ENCODE data around the gene AK8.

AK8 gene

DNA sequence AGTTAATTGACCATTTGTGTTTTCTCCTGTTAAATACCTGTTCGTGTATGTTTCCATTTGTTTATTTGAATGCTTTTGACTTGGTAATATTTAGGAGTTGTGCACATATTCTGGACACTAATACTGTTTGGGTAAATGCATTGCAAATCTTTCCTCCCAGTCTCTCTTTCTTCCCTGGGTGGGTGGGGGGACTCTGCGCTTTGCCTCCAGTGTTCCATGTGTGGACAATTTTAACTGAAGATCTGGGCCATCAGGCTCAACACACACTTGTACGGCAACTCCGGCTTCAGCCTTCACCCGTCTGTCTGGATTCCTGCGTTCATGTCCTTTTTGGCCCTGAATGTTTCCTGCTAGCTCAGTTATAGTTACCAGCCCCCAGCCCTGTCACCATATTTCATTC is 167.8 kb downstream of the AK8 start:
- DNase-seq = no peak

DNA sequence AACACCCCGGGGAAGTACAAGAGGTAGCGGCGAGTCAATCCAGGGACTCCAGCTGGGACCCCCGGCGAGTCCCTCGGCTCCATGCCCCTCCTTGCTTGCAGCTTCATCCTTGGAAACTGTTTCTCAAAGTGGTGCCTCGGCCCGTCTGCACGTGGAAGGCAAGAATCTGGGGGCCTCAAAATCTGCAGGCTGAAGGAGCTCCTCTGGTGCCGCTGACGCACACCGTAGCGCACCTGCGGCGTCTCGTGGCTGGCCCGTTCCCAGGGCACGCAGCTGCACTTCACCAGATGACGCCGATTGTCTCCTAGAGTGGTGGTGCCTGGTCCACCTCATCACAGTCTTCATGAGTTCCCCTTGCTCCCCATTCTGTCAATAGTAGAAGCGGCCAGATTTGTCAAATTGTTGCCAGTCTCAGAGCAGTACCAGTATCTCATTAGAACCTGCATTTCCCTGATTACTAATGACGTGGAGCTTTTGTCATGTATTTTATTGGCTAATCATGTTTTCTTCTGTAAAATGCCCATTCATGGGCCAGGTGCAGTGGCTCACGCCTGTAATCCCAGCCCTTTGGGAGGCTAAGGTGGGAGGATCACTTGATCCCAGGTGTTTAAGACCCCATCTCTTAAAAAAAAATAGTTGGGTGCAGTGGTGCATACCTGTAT is 169.2 kb downstream of the AK8 start:
- DNase-seq = no peak

DNA sequence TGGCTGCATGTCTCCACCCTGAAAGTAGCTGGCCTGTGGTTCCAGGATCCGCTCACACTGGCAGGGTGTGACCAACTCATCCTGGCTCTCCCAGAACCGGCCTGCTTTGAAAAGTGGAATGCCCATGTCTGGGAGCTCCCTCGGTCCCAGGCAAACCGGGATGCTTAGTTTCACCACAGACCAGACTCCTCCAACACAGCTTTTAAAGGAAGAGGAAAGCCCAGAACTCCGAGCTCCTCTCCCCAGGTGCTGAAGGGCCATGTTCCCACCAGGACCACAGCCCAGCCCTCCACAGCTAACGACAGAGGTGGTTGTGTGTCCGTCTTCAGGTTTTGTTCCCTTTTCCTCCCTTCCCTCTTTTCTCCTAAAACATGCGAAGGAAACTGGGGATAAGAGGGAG is 169.8 kb downstream of the AK8 start:
- no peak for DNase-seq

DNA sequence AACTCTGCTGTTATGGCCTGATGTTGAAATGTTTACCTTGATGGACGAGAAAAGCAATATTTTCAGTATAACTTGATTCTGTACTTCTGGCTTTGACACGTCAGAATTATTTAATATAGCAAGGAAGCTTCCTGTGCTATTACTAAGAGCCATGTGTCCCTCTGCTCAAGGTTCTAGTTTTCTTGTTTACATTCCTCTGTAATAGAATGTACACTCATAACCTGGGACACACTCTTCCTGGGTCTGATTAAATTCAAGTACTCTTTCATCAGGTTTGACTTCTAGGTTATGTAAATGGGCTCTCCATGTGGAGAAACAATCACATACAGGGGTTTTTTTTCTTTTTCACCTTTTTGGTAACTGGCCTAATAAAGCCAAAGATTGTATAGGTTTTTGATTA is 174.7 kb downstream of the AK8 start:
- DNase-seq = no peak

GRCh38 chr9:132702254-132702653 is 175.8 kb downstream of the AK8 start:
- no peak for DNase-seq

DNA sequence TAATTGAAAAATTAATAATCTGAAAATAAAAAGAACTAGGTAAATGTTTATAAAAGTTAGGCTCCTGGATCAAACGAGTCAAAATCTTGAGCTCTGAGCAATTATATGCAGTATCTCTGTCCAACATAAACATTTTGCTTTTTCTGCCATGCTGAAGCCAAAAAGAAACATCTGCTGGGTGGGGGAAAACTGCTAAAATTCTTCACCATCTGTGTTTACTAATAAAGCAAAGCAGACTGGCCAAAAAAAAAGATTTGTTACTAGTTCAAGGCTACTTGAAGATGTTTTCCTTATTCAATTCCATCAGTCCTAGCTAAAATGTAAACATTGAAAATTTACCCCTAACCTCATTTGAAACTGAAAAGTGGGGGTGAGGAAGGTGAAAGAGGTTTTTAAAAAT is 178.1 kb downstream of the AK8 start:
- no peak for DNase-seq

- no peak for DNase-seq
Observed at GRCh38 chr9:132698989-132699388, 179.1 kb downstream of the AK8 start.

DNA sequence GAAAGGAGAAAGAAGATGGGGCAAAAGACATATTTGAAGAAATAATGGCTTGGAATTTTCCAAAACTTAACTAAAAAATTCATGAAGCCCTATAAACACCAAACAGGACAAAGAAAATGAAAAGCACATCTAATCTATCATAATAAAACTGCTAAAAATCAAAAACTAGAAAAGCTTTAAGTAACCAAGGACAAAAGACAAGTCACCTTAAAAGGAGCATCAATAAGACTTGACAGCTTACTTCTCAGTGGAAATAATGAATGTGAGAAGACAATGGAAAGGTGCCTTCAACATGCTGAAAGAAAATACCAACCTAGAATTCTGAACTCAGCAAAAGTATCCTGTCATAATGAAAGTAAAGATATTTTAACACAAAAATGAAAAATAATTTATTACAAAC is 180.9 kb downstream of the AK8 start:
- no peak for DNase-seq

- DNase-seq = peak; percentile 38
Observed at GRCh38 chr9:132694144-132694543, 183.9 kb downstream of the AK8 start.

DNA sequence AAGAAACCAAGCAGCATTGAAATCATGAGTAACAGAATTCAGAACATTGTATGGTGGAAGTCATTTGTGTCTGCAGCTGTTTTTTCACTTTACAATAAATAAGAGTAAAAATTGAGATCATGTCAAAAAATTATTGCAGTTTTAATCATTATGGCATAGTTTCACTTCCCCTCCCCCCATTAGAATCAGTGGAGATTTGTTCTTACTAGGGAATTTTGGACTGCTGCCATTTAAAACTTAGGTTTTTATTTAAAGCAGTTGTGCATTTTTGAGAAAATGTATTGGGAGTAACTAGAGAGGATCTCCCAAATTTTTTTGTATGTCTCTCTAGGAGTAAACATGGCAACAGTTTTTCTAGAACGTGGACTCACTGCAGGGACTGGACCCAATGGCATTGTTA is 187.4 kb downstream of the AK8 start:
- DNase-seq = no peak

GRCh38 chr9:132683873-132684272 is 194.2 kb downstream of the AK8 start:
- DNase-seq = no peak

DNA sequence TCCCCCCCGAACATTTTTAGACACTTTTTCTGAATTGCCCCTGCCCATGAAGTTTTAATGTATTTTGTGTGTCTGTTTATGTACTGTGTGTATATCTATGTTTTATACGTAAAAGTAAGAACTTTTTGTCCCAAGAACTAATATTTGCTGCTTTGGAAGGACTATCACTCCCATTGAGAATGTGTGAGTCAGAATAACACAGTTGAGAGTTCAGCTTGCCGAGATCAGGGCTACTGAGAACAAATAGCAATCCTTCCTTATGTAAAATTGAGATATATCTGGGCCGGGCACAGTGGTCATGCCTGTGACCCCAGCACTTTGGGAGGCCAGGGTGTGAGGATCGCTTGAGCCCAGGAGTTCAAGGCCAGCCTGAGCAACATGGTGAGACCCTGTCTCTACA is 196.5 kb downstream of the AK8 start:
- DNase-seq = no peak

- peak; percentile 65 for DNase-seq
Observed at GRCh38 chr9:132679946-132680625, 198.0 kb downstream of the AK8 start.

GRCh38 chr9:132677976-132678375 is 200.1 kb downstream of the AK8 start:
- no peak for DNase-seq
